Activated B cell treated with CpG ODN at 0.5 μM for 24 hours (primary cell): ENCODE data around the gene PRMT7. TPM values are rescaled to one million over a fixed set of nuclear protein-coding genes. Genes with fewer than 3 reads are reported as not detected.

Experiments used
- ATAC-seq: fragments of 200-7000 bp; cut with Tn5 transposase; one replicate; pipeline ENCODE4 v1.10.0; 2021; ENCODE audit warnings: low read depth, mild to moderate bottlenecking, moderate library complexity
- CTCF ChIA-PET: fragments of 350-600 bp; sonication (Branson Sonifier 250); formaldehyde crosslinking; loops from one replicate; lab custom pipeline; 2021; ENCODE audit warnings: antibody characterized with exemption; lab: Charles Lee
- POLR2A ChIA-PET: fragments of 350-600 bp; sonication (Branson Sonifier 250); formaldehyde crosslinking; loops from one replicate; lab custom pipeline; 2021; ENCODE audit warnings: antibody characterized with exemption; lab: Charles Lee
- DNase-seq: peaks from one replicate; pipeline ENCODE4 v3.0.0; 2022
- H3K27ac Mint-ChIP-seq: one replicate; pipeline ENCODE4 v1.8.0; 2020; ENCODE audit warnings: mixed read lengths
- H3K27me3 Mint-ChIP-seq: one replicate; pipeline ENCODE4 v1.8.0; 2021; ENCODE audit warnings: mixed read lengths
- H3K36me3 Mint-ChIP-seq: one replicate; pipeline ENCODE4 v1.8.0; 2021; ENCODE audit warnings: low read depth, mixed read lengths
- H3K4me1 Mint-ChIP-seq: one replicate; pipeline ENCODE4 v1.8.0; 2021; ENCODE audit warnings: mixed read lengths
- H3K4me3 Mint-ChIP-seq: one replicate; pipeline ENCODE4 v1.8.0; 2020; ENCODE audit warnings: mild to moderate bottlenecking, mixed read lengths
- H3K9me3 Mint-ChIP-seq: one replicate; pipeline ENCODE4 v1.8.0; 2020; ENCODE audit warnings: mixed read lengths
- CTCF ChIP-seq: fragments of 200-600 bp; IDR thresholded peaks from one replicate; pipeline ENCODE4 v1.8.0; 2022; ENCODE audit warnings: antibody characterized with exemption, mild to moderate bottlenecking
- intact Hi-C: fragments of 100-400 bp; cut with micrococcal nuclease; formaldehyde crosslinking; loops from one replicate; pipeline ENCODE4 v1.15.1; 2024
- total RNA-seq: library from RNA; stranded (reverse); gene quantifications from 2 replicates; pipeline ENCODE4 v1.2.3, GENCODE V29; 2022

PRMT7 gene
- total RNA-seq, 1 donor from 2014 or later = 50.3 TPM

- H3K27me3 Mint-ChIP-seq = peaks cover 10% of the 10 kb centered on the region
- no peaks in the 10 kb centered on the region for H3K9me3 Mint-ChIP-seq
- DNase-seq (no peak), ATAC-seq (no peak)
- H3K4me3 Mint-ChIP-seq = no peak overlapping the region
- intact Hi-C loops = no loop called here
- TF ChIP-seq CTCF = no peak
- ChIA-PET CTCF (no interaction called here), POLR2A (interaction anchor here (0.6 kb wide), 1 partner anchor 54 kb away, joined by 6 read pairs; no protein-coding TSS in a partner anchor)
- no peak overlapping the region for H3K27ac Mint-ChIP-seq
- H3K4me1 Mint-ChIP-seq = peaks cover 23% of the 10 kb centered on the region
- H3K36me3 Mint-ChIP-seq = no peaks in the 10 kb centered on the region
Measured at GRCh38 chr16:68373528-68374245, 62.9 kb downstream of the PRMT7 start.

- Mint-ChIP-seq H3K27ac (no peak overlapping the region), H3K36me3 (no peaks in the 10 kb centered on the region), H3K9me3 (no peaks in the 10 kb centered on the region), H3K4me1 (peaks cover 19% of the 10 kb centered on the region), H3K4me3 (no peak overlapping the region), H3K27me3 (peaks cover 10% of the 10 kb centered on the region)
- ChIA-PET POLR2A (interaction anchor here (0.6 kb wide), 1 partner anchor 55 kb away, joined by 6 read pairs; no protein-coding TSS in a partner anchor), CTCF (no interaction called here)
- intact Hi-C loops = no loop called here
- ATAC-seq (no peak), DNase-seq (no peak)
- no peak for TF ChIP-seq CTCF
Measured at GRCh38 chr16:68374246-68374805, 63.5 kb downstream of the PRMT7 start.

GRCh38 chr16:68374961-68375660, 64.3 kb downstream of the PRMT7 start:
- POLR2A ChIA-PET = no interaction called here
- CTCF ChIA-PET = no interaction called here
- no peak for TF ChIP-seq CTCF
- DNase-seq = no peak
- Mint-ChIP-seq H3K27me3 (peaks cover 10% of the 10 kb centered on the region), H3K9me3 (no peaks in the 10 kb centered on the region), H3K36me3 (no peaks in the 10 kb centered on the region), H3K4me3 (no peak overlapping the region), H3K27ac (no peak overlapping the region), H3K4me1 (peaks cover 18% of the 10 kb centered on the region)
- intact Hi-C loops = no loop called here
- ATAC-seq = no peak

- DNase-seq = no peak
- POLR2A ChIA-PET = no interaction called here
- H3K36me3 Mint-ChIP-seq = no peaks in the 10 kb centered on the region
- CTCF ChIA-PET = no interaction called here
- peaks cover 10% of the 10 kb centered on the region for H3K27me3 Mint-ChIP-seq
- H3K27ac Mint-ChIP-seq = no peak overlapping the region
- H3K9me3 Mint-ChIP-seq = no peaks in the 10 kb centered on the region
- ATAC-seq = no peak
- TF ChIP-seq CTCF = no peak
- intact Hi-C loops = no loop called here
- H3K4me3 Mint-ChIP-seq = no peak overlapping the region
- peaks cover 15% of the 10 kb centered on the region for H3K4me1 Mint-ChIP-seq
Measured at GRCh38 chr16:68375801-68376536, 65.2 kb downstream of the PRMT7 start.

- Mint-ChIP-seq H3K4me3 (no peak overlapping the region), H3K4me1 (peaks cover 21% of the 10 kb centered on the region), H3K27ac (no peak overlapping the region), H3K9me3 (no peaks in the 10 kb centered on the region), H3K27me3 (peaks cover 10% of the 10 kb centered on the region), H3K36me3 (no peaks in the 10 kb centered on the region)
- TF ChIP-seq CTCF = no peak
- intact Hi-C loops = no loop called here
- ATAC-seq (no peak), DNase-seq (no peak)
- CTCF ChIA-PET = no interaction called here
- POLR2A ChIA-PET = no interaction called here
Measured at GRCh38 chr16:68376590-68376989, 65.8 kb downstream of the PRMT7 start.
